MM.1S (cell line): ENCODE results near the gene TEAD4.

Experiments used
- DNase-seq: peaks from one replicate; pipeline ENCODE4 v3.0.0-alpha.2; 2015
- H2AFZ ChIP-seq: fragments of 300-600 bp; sonication (generic); 2 replicates; pipeline ENCODE4 v1.6.0; 2016; ENCODE audit warnings: antibody characterized with exemption, low read length
- H3F3A ChIP-seq: fragments of 300-600 bp; sonication (generic); 2 replicates; pipeline ENCODE4 v1.6.1; 2016; ENCODE audit warnings: mild to moderate bottlenecking, antibody characterized with exemption, low read length, moderate library complexity, mixed read lengths; ENCODE audit not compliant: insufficient read depth
- H3K27ac ChIP-seq: fragments of 300-600 bp; sonication (generic); 2 replicates; pipeline ENCODE4 v1.5.1; 2016; ENCODE audit warnings: mild to moderate bottlenecking, low read length
- H3K27me3 ChIP-seq: fragments of 300-600 bp; sonication (generic); replicated peaks from 2 replicates; pipeline ENCODE4 v1.6.0; 2016; ENCODE audit warnings: low read length; ENCODE audit not compliant: insufficient read depth
- H3K36me3 ChIP-seq: fragments of 300-600 bp; sonication (generic); replicated peaks from 2 replicates; pipeline ENCODE4 v1.6.1; 2016; ENCODE audit warnings: mild to moderate bottlenecking, low read length, mixed read lengths; ENCODE audit not compliant: insufficient read depth
- H3K4me1 ChIP-seq: fragments of 300-600 bp; sonication (generic); 2 replicates; pipeline ENCODE4 v1.6.1; 2016; ENCODE audit warnings: low read length, mixed read lengths
- H3K4me2 ChIP-seq: fragments of 300-600 bp; sonication (generic); 2 replicates; pipeline ENCODE4 v1.6.0; 2016; ENCODE audit warnings: low read depth, low read length
- H3K4me3 ChIP-seq: fragments of 300-600 bp; sonication (generic); 2 replicates; pipeline ENCODE4 v1.5.1; 2016; ENCODE audit warnings: low read length, mixed read lengths
- H3K79me2 ChIP-seq: fragments of 300-600 bp; sonication (generic); 2 replicates; pipeline ENCODE4 v1.6.1; 2016; ENCODE audit warnings: mixed run types, low read length, mixed read lengths
- H3K9ac ChIP-seq: fragments of 300-600 bp; sonication (generic); 2 replicates; pipeline ENCODE4 v1.6.1; 2016; ENCODE audit warnings: low read length, mixed read lengths
- H3K9me2 ChIP-seq: fragments of 300-600 bp; sonication (generic); replicated peaks from 2 replicates; pipeline ENCODE4 v1.6.1; 2016; ENCODE audit warnings: mild to moderate bottlenecking, low read length, mixed read lengths; ENCODE audit not compliant: insufficient read depth
- H3K9me3 ChIP-seq: fragments of 300-600 bp; sonication (generic); replicated peaks from 2 replicates; pipeline ENCODE4 v1.6.1; 2016; ENCODE audit warnings: mild to moderate bottlenecking, low read length, mixed read lengths; ENCODE audit not compliant: insufficient read depth
- H4K20me1 ChIP-seq: fragments of 300-600 bp; sonication (generic); 2 replicates; pipeline ENCODE4 v1.6.1; 2016; ENCODE audit warnings: mild to moderate bottlenecking, low read length, moderate library complexity, mixed read lengths; ENCODE audit not compliant: insufficient read depth
- CTCF ChIP-seq: fragments of 300-600 bp; sonication (generic); IDR thresholded peaks from 2 replicates; pipeline ENCODE4 v1.5.1; 2016; ENCODE audit warnings: antibody characterized with exemption, low read length, mixed read lengths
- EZH2 ChIP-seq: fragments of 300-600 bp; sonication (generic); optimal IDR thresholded peaks from 2 replicates; pipeline ENCODE3; 2017; ENCODE audit warnings: low read depth, mild to moderate bottlenecking, antibody characterized with exemption, low read length, mixed read lengths
- EZH2phosphoT487 ChIP-seq: fragments of 300-600 bp; sonication (generic); IDR thresholded peaks from 2 replicates; pipeline ENCODE4 v1.6.1; 2018; ENCODE audit warnings: antibody characterized with exemption, low read length

The TEAD4 gene

GRCh38 chr12:2984698-2985097 is 25.5 kb downstream of the TEAD4 start:
- no peaks in the 10 kb centered on the region for H3K9me3 ChIP-seq
- no peaks in the 10 kb centered on the region for H4K20me1 ChIP-seq
- no peak overlapping the region for H3K4me3 ChIP-seq
- H3K27me3 ChIP-seq = no peaks in the 10 kb centered on the region
- TF ChIP-seq EZH2phosphoT487 = no peak
- no peak for TF ChIP-seq CTCF
- TF ChIP-seq EZH2 = no peak
- DNase-seq = no peak
- H3K27ac ChIP-seq = no peak overlapping the region
- H3K9ac ChIP-seq = no peak overlapping the region
- H3K9me2 ChIP-seq = no peaks in the 10 kb centered on the region
- no peak overlapping the region for H3K4me2 ChIP-seq
- H3K79me2 ChIP-seq = no peaks in the 10 kb centered on the region
- no peaks in the 10 kb centered on the region for H3K4me1 ChIP-seq
- H3K36me3 ChIP-seq = no peaks in the 10 kb centered on the region
- no peaks in the 10 kb centered on the region for H3F3A ChIP-seq
- no peak overlapping the region for H2AFZ ChIP-seq

DNA sequence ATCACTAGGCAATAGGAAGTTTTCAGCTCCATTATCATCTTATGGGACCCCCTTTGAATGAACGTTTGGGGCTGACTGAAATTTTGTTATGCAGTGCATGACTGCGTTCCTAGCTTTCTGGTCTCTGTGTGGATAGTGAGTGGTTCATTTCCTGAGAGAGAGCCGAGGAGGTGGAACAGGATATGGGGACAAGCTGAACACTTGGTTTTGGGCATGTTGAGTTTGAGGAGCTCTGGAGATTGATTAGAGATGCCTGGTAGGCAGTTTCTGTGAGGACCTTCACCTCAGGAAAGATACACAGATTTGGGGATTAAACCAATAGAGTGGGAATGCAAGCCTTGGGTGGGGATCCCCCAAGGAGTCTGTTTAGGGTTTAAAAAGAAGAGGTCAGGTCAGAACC is 27.7 kb downstream of the TEAD4 start:
- H3K36me3 ChIP-seq = no peaks in the 10 kb centered on the region
- H3K9me3 ChIP-seq = no peaks in the 10 kb centered on the region
- no peak overlapping the region for H3K27ac ChIP-seq
- H3F3A ChIP-seq = no peaks in the 10 kb centered on the region
- TF ChIP-seq EZH2 (no peak), CTCF (no peak), EZH2phosphoT487 (no peak)
- no peaks in the 10 kb centered on the region for H3K4me1 ChIP-seq
- H3K4me2 ChIP-seq = no peak overlapping the region
- no peaks in the 10 kb centered on the region for H4K20me1 ChIP-seq
- H3K4me3 ChIP-seq = no peak overlapping the region
- H3K27me3 ChIP-seq = no peaks in the 10 kb centered on the region
- no peak overlapping the region for H2AFZ ChIP-seq
- H3K9me2 ChIP-seq = no peaks in the 10 kb centered on the region
- no peak for DNase-seq
- H3K79me2 ChIP-seq = no peaks in the 10 kb centered on the region
- H3K9ac ChIP-seq = no peak overlapping the region

DNA sequence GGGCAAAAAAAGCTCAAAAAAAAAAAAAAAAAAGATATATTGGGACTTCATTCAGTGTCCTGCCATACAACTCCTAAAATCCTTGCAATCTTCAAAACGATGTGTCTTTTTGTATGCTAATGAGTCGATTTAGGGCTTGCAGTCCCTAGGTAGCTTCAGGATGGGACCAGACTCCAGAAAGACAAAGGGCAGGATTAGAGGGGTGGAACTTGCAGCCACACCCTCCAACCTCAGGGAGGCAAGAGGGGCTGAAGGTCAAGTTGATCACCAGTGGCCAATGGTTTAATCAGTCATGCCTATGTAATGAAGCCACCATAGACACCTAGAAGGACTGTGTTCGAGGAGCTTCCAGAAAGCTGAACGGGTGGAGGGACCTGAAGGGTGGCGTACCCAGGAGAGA is 29.3 kb downstream of the TEAD4 start:
- H3K27ac ChIP-seq = no peak overlapping the region
- no peaks in the 10 kb centered on the region for H3K4me1 ChIP-seq
- no peaks in the 10 kb centered on the region for H3K79me2 ChIP-seq
- no peak overlapping the region for H3K4me2 ChIP-seq
- TF ChIP-seq EZH2 = no peak
- no peaks in the 10 kb centered on the region for H3K9me2 ChIP-seq
- no peak overlapping the region for H3K4me3 ChIP-seq
- H2AFZ ChIP-seq = no peak overlapping the region
- DNase-seq = no peak
- H3K9me3 ChIP-seq = no peaks in the 10 kb centered on the region
- H3K9ac ChIP-seq = no peak overlapping the region
- H3F3A ChIP-seq = no peaks in the 10 kb centered on the region
- no peaks in the 10 kb centered on the region for H3K36me3 ChIP-seq
- no peaks in the 10 kb centered on the region for H3K27me3 ChIP-seq
- no peaks in the 10 kb centered on the region for H4K20me1 ChIP-seq

DNA sequence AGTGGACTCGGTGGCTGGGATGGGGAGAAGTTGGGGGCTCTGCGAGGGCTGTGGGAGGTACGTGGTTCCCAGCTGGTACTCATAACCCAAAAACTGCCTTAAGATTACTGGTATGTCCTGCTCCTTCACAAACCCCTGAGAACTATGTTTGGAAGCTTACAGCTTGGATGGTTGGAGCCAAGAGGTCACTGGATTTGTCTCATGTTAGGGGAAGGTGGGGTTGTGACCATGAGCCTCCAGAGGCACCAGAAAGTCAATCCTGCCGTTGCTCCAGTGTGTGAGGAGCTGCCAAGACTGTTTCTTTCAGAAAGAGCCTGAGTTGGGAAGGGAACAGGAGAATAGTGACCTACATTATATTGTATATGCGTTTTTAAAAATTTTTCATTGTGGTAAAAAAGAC is 33.5 kb downstream of the TEAD4 start:
- no peaks in the 10 kb centered on the region for H3K9me3 ChIP-seq
- H3K9ac ChIP-seq = no peak overlapping the region
- no peaks in the 10 kb centered on the region for H3K27me3 ChIP-seq
- H4K20me1 ChIP-seq = no peaks in the 10 kb centered on the region
- no peak for DNase-seq
- H3F3A ChIP-seq = no peaks in the 10 kb centered on the region
- H3K27ac ChIP-seq = no peak overlapping the region
- no peaks in the 10 kb centered on the region for H3K79me2 ChIP-seq
- H2AFZ ChIP-seq = no peak overlapping the region
- no peak overlapping the region for H3K4me2 ChIP-seq
- TF ChIP-seq CTCF = no peak
- TF ChIP-seq EZH2 = no peak
- no peak for TF ChIP-seq EZH2phosphoT487
- H3K36me3 ChIP-seq = no peaks in the 10 kb centered on the region
- H3K4me1 ChIP-seq = no peaks in the 10 kb centered on the region
- H3K9me2 ChIP-seq = no peaks in the 10 kb centered on the region
- H3K4me3 ChIP-seq = no peak overlapping the region
